ENCODE data around the gene NUDT3. TPM values are rescaled to one million over a fixed set of nuclear protein-coding genes. Genes with fewer than 3 reads are reported as not detected.
A peak's percentile ranks its signal among the peaks of the same experiment; 100 is the strongest.

Gene NUDT3
- 25.0 TPM for total RNA-seq (2013)
- 10 to 100 TPM in 2 of 3 donors, 1 to 10 TPM in 1; 9.3 to 33.3 (median 10.9) TPM for polyA plus RNA-seq
- polyA minus RNA-seq: 7.5 and 11.1 TPM in 2 replicates
- total RNA-seq: 13.0 to 74.1 (median 46.3) reads per million in 11 experiments

GRCh38 chr6:34392497-34393190, at the start of gene NUDT3:
TSS of gene NUDT3 (minus strand) at chr6:34392669. CDS start at chr6:34392362, 307 bp downstream.
- peaks cover 0 to 4% (median 0%) of the 10 kb centered on the region in 3 donors for H3K27me3 Mint-ChIP-seq (ENCODE audit: low read depth in 3 of 3)
- no peaks in the 10 kb centered on the region for H3K36me3 Mint-ChIP-seq
- H3K27ac Mint-ChIP-seq: peak within 1 kb of the TSS in 6 of 7 donors; percentile 89 to 95 (median 92)
- intact Hi-C loops (cut with micrococcal nuclease): loop anchor here in 1 of 2 donors (1.0 to 5.0 kb wide), 2 partner anchors 60 to 144 kb away; no protein-coding TSS in a partner anchor
- H3K9me3 ChIP-seq (replicated peaks in 1 of 2; ENCODE audit: control insufficient read depth in 1 of 2, insufficient read depth in 1 of 2, low read length in 2 of 2): peaks cover 7 to 11% of the 10 kb centered on the region in 2 donors
- peaks cover 40% of the 10 kb centered on the region for H4K20me1 ChIP-seq (ENCODE audit: insufficient read depth, low read length)
- peak within 1 kb of the TSS; percentile 96 for H3K9ac ChIP-seq (ENCODE audit: insufficient read depth, low read length, poor library complexity, severe bottlenecking)
- H3K27ac ChIP-seq (ENCODE audit: low read depth in 1 of 2, low read length in 2 of 2): peak within 1 kb of the TSS; percentile 84 to 95
- peak within 1 kb of the TSS; percentile 69 to 94 for H3K4me3 Mint-ChIP-seq
- DNase-seq: peak; percentile 95 to 98 (median 97)
- peak within 1 kb of the TSS; percentile 79 for H3K4me2 ChIP-seq (replicated peaks; ENCODE audit: extremely low read depth, low read length, poor library complexity, severe bottlenecking)
- H3K79me2 ChIP-seq (ENCODE audit: insufficient read depth, low read length): peaks cover 55% of the 10 kb centered on the region
- H2AFZ ChIP-seq (ENCODE audit: insufficient read depth, low read depth, low read length, poor library complexity, severe bottlenecking): peak within 1 kb of the TSS; percentile 94
- H3K4me1 ChIP-seq (ENCODE audit: control insufficient read depth in 1 of 2, insufficient read depth in 2 of 2, low read length in 2 of 2): peaks cover 30 to 42% of the 10 kb centered on the region in 2 donors
- peaks cover 4 to 16% (median 13%) of the 10 kb centered on the region in 7 donors for H3K9me3 Mint-ChIP-seq
- peak; percentile 87 for TF ChIP-seq CTCF (IDR thresholded peaks at IDR 0.05)
- H3K27me3 ChIP-seq (ENCODE audit: control insufficient read depth in 2 of 2, insufficient read depth in 2 of 2, low read length in 2 of 2): no peaks in the 10 kb centered on the region
- WGBS (ENCODE audit: insufficient coverage): under 1% methylated on average over 83 of the region's 87 CpGs
- H3K36me3 ChIP-seq (replicated peaks in 1 of 2; ENCODE audit: control insufficient read depth in 1 of 2, insufficient read depth in 2 of 2, low read length in 2 of 2): no peaks in the 10 kb centered on the region
- peaks cover 23% of the 10 kb centered on the region for H3K4me1 Mint-ChIP-seq
- H3K4me3 ChIP-seq (replicated peaks in 1 of 3; ENCODE audit: low read depth in 2 of 3, low read length in 3 of 3): peak within 1 kb of the TSS; percentile 77 to 93 (median 87)

- Histone ChIP-seq H3K9me3 (replicated peaks in 1 of 2; ENCODE audit: control insufficient read depth in 1 of 2, insufficient read depth in 1 of 2, low read length in 2 of 2) (peaks cover 0 to 4% of the 10 kb centered on the region in 2 donors), H3K79me2 (ENCODE audit: insufficient read depth, low read length) (no peaks in the 10 kb centered on the region), H3K36me3 (replicated peaks in 1 of 2; ENCODE audit: control insufficient read depth in 1 of 2, insufficient read depth in 2 of 2, low read length in 2 of 2) (no peaks in the 10 kb centered on the region), H4K20me1 (ENCODE audit: insufficient read depth, low read length) (no peaks in the 10 kb centered on the region), H3K4me3 (replicated peaks in 1 of 3; ENCODE audit: low read depth in 2 of 3, low read length in 3 of 3) (no peak overlapping the region), H3K4me1 (ENCODE audit: control insufficient read depth in 1 of 2, insufficient read depth in 2 of 2, low read length in 2 of 2) (no peaks in the 10 kb centered on the region), H3K9ac (ENCODE audit: insufficient read depth, low read length, poor library complexity, severe bottlenecking) (no peak overlapping the region), H3K27me3 (ENCODE audit: control insufficient read depth in 2 of 2, insufficient read depth in 2 of 2, low read length in 2 of 2) (no peaks in the 10 kb centered on the region), H3K27ac (ENCODE audit: low read depth in 1 of 2, low read length in 2 of 2) (no peak overlapping the region), H2AFZ (ENCODE audit: insufficient read depth, low read depth, low read length, poor library complexity, severe bottlenecking) (no peak overlapping the region), H3K4me2 (replicated peaks; ENCODE audit: extremely low read depth, low read length, poor library complexity, severe bottlenecking) (no peak overlapping the region)
- Mint-ChIP-seq H3K4me3 (no peak overlapping the region), H3K9me3 (peaks cover 0 to 14% (median 4%) of the 10 kb centered on the region in 7 donors), H3K27ac (no peak overlapping the region), H3K4me1 (no peaks in the 10 kb centered on the region), H3K36me3 (no peaks in the 10 kb centered on the region), H3K27me3 (ENCODE audit: low read depth in 3 of 3) (peaks cover 0 to 3% (median 1%) of the 10 kb centered on the region in 3 donors)
- DNase-seq: no peak
- intact Hi-C loops (cut with micrococcal nuclease): no loop called here
- 50% methylated on average over 2 of the region's 5 CpGs for WGBS (ENCODE audit: insufficient coverage)
- no peak for TF ChIP-seq CTCF (IDR thresholded peaks at IDR 0.05)
Measured at GRCh38 chr6:34441526-34441925, 49.1 kb upstream of the NUDT3 start.
